Measurements from ENCODE around the gene ARHGAP19.

GRCh38 chr10:97261656-97262055 is 30.8 kb downstream of the ARHGAP19 start:
- TF ChIP-seq CTCF (IDR thresholded peaks at IDR 0.05; ENCODE audit: poor library complexity) (no peak), EZH2 (IDR thresholded peaks at IDR 0.05; ENCODE audit: borderline replicate concordance) (no peak), EZH2phosphoT487 (IDR thresholded peaks at IDR 0.05; ENCODE audit: low read depth, severe bottlenecking, unreplicated experiment) (no peak)
